Adrenal gland (tissue), 12 donors: Measurements from ENCODE around the gene TNS1. TPM values are rescaled to one million over a fixed set of nuclear protein-coding genes. Genes with fewer than 3 reads are reported as not detected.

Experiments used
- DNase-seq, 7 donors: peaks; one replicate each; pipeline ENCODE4 v3.0.0-alpha.2; 2019 to 2020
- H3K27ac ChIP-seq, 5 donors: fragments of 200-600 bp; sonication (generic) in 4 of 5; 1 replicate in 3 of 5; 2 replicates in 2 of 5; pipeline versions ENCODE4 v1.5.1 to v1.8.0; 2016 to 2020; ENCODE audit warnings: mild to moderate bottlenecking in 1 of 5
- H3K27me3 ChIP-seq: fragments of 200-600 bp; 2 replicates; pipeline ENCODE4 v1.8.0; 2021
- H3K36me3 ChIP-seq, 2 donors: fragments of 200-600 bp; replicated peaks in 1 of 2; 1 replicate in 1 of 2; 2 replicates in 1 of 2; pipeline versions ENCODE4 v1.5.1 to v1.8.0; 2018 to 2022
- H3K4me1 ChIP-seq, 2 donors: fragments of 200-600 bp; replicated peaks in 1 of 2; 1 replicate in 1 of 2; 2 replicates in 1 of 2; pipeline versions ENCODE4 v1.5.1 to v1.8.0; 2018 to 2021
- H3K4me3 ChIP-seq, 4 donors: fragments of 200-600 bp; sonication (generic) in 3 of 4; one replicate each; pipeline ENCODE4 v1.5.1; 2016 to 2018
- H3K9me3 ChIP-seq, 3 donors: fragments of 200-600 bp; sonication (generic) in 1 of 3; replicated peaks in 1 of 3; 1 replicate in 2 of 3; 2 replicates in 1 of 3; pipeline versions ENCODE4 v1.5.1 to v1.8.0; 2016 to 2021
- POLR2A ChIP-seq, 2 donors: fragments of 450-650 bp; IDR thresholded peaks; one replicate each; pipeline ENCODE4 v1.6.1; 2017; ENCODE audit warnings: antibody characterized with exemption in 2 of 2, mild to moderate bottlenecking in 2 of 2, moderate library complexity in 1 of 2
- WGBS, 4 donors: extraction: QIAGEN DNeasy Blood & Tissue Kit in 2 of 4; methylation state at CpG; one replicate each; pipeline versions ENCODE4 v1.1.5 to v1.1.7; 2013 to 2017; 5-methylcytosine and 5-hydroxymethylcytosine counted together
- intact Hi-C, 2 donors: fragments of 100-400 bp; cut with DNase I; formaldehyde crosslinking; loops; one replicate each; pipeline versions ENCODE4 v1.14.1 to v1.15.0; 2022 to 2023
- polyA plus RNA-seq, 3 donors: library from polyadenylated mRNA; stranded (reverse); fragments of 200-250 nt in 2 of 3; fragments of 350-450 nt in 1 of 3; fragmentation: Illumina TruSeq in 1 of 3; extraction: RNeasy Lipid Tissue Mini Kit (QIAGEN cat#74804) in 1 of 3; gene quantifications; one replicate each; pipeline ENCODE4 v1.2.3, GENCODE V29; 2013 to 2014
- total RNA-seq, 9 donors: library from RNA; depleted of rRNA in 4 of 9; stranded (reverse); fragments of >200 nt in 4 of 9; fragments of 120-200 nt in 1 of 9; fragmentation: NEBNext Ultra II Directional in 1 of 9; extraction: Animal tissue kit (Norgen Biotek cat#: 25700) in 1 of 9; gene quantifications; one replicate each; pipeline versions ENCODE4 v1.1.0 to v1.2.4, GENCODE V29; 2013 to 2023
- TF ChIP-seq, protein P1 (sequence below), 6 experiments: fragments of 450-650 bp in 4 of 6; fragments of 200-600 bp in 2 of 6; sonication (generic) in 1 of 6; IDR thresholded peaks; 1 replicate in 5 of 6; 2 replicates in 1 of 6; pipeline versions ENCODE4 v1.5.1 to v1.8.0; 2016 to 2021; ENCODE audit warnings: antibody characterized with exemption in 6 of 6, mild to moderate bottlenecking in 2 of 6, moderate library complexity in 1 of 6
- donor health status: healthy with polysubstance abuse.
- donor health status: Bipolar disorder and iron deficiency.
- donor health status: DM: yes; HTN: yes; CAD: no.
- donor health status: DM: no; HTN: no; CAD: no.
- donor health status: DM: no; HTN: no; CAD: no.
- donor health status: DM: yes; HTN: yes; CAD: no.

Gene TNS1
- total and polyA plus RNA-seq, 12 donors, result 34.1 to 341 (median 252) TPM

DNA sequence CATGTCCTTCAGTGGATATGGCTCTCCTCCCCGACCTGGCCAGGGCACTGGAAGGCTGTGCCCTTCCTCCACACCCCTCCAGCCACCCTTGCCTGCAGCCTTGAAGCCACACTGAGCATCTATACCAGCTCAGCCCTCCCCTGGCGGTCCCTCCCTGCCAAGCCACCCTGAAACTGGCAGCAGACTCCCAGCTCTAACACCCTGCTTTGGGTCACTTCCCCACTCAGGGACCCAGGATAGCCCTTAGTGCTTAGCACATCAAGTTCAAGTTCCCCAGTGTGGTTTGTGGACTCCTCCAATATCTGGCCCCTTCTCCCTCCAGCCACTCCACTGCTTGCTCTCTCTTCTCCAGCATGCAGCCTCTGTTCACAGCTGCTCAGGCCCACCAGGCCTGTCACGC lies 89.4 kb downstream of the TNS1 start:
- TF ChIP-seq, protein P1, sequence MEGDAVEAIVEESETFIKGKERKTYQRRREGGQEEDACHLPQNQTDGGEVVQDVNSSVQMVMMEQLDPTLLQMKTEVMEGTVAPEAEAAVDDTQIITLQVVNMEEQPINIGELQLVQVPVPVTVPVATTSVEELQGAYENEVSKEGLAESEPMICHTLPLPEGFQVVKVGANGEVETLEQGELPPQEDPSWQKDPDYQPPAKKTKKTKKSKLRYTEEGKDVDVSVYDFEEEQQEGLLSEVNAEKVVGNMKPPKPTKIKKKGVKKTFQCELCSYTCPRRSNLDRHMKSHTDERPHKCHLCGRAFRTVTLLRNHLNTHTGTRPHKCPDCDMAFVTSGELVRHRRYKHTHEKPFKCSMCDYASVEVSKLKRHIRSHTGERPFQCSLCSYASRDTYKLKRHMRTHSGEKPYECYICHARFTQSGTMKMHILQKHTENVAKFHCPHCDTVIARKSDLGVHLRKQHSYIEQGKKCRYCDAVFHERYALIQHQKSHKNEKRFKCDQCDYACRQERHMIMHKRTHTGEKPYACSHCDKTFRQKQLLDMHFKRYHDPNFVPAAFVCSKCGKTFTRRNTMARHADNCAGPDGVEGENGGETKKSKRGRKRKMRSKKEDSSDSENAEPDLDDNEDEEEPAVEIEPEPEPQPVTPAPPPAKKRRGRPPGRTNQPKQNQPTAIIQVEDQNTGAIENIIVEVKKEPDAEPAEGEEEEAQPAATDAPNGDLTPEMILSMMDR (IDR thresholded peaks at IDR 0.05), result peak in 4 of 6 experiments; percentile 16 to 50 (median 46)
- TF ChIP-seq POLR2A (IDR thresholded peaks at IDR 0.05), result no peak
- Histone ChIP-seq H3K27ac (peak overlapping the region in 4 of 5 donors; percentile 67 to 98 (median 86)), H3K4me1 (peaks cover 76 to 90% of the 10 kb centered on the region in 2 donors), H3K36me3 (peaks cover 0 to 12% of the 10 kb centered on the region in 2 donors), H3K4me3 (no peak overlapping the region), H3K9me3 (no peaks in the 10 kb centered on the region), H3K27me3 (no peaks in the 10 kb centered on the region)
- WGBS, 4 donors, result 40 to 51% (median 44%) methylated on average over 3 of the region's 3 CpGs
- intact Hi-C loops, result no loop called here
- peak in 2 of 7 donors; percentile 59 to 67 for DNase-seq

DNA sequence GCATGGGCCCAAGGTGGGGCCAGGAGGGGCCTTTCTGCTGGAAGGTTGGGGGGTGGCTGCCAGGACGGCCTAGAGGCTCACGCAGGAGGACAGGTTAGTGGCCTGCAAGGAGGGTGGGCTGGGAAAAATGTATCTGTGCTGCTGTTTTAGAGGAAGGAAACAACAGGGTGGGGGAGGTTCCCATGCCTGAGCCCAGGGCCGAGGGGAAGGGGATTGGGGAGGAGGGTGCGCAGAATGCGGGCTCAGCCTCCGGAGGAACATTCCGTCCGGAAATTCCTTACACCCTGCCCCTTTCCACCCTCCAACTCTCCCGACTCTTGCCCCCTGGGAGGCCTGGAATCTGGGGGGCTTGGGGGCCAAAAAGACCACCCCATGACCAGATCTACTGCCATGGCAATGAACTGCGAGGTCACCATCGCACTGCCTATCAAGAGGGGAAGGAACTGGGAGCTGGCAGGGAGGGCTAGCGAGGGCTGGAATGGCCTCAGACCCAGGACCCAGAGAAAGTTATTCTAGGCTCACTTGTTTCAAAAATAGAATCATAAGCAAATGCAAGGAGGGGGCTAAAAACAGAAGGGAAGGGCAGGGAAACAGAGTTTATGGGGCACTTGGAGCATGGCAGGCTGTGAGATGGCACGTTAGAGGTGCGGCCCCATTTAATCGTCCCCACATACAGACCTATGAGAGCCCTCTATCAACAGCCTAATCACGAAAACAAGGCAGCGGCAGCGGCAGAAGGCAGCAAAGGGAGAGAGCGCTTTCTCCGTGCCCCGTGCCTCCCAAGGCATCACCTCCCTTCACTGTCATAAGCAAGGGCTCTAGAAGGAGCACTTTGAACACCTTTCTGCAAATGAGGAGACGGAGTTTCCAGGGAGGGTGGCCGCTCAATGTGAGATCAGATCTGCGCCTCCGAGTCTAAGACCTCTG lies 90.4 kb downstream of the TNS1 start:
- Histone ChIP-seq H3K9me3 (no peaks in the 10 kb centered on the region), H3K27me3 (no peaks in the 10 kb centered on the region), H3K4me3 (no peak overlapping the region), H3K27ac (peak overlapping the region; percentile 62 to 98 (median 76)), H3K4me1 (peaks cover 76 to 93% of the 10 kb centered on the region in 2 donors), H3K36me3 (peaks cover 0 to 11% of the 10 kb centered on the region in 2 donors)
- no peak for DNase-seq
- TF ChIP-seq, protein P1 (IDR thresholded peaks at IDR 0.05), result no peak
- TF ChIP-seq POLR2A (IDR thresholded peaks at IDR 0.05), result no peak
- intact Hi-C loops, result no loop called here
- 32 to 64% (median 52%) methylated on average over 22 to 25 of the region's 25 CpGs for WGBS, 4 donors

- no peaks in the 10 kb centered on the region for H3K9me3 ChIP-seq
- no peak overlapping the region for H3K4me3 ChIP-seq
- no peaks in the 10 kb centered on the region for H3K27me3 ChIP-seq
- DNase-seq, result peak in 6 of 7 donors; percentile 63 to 84 (median 76)
- H3K27ac ChIP-seq, result peak overlapping the region; percentile 62 to 98 (median 76)
- WGBS, 4 donors, result 38 to 49% (median 43%) methylated on average over 6 to 9 of the region's 9 CpGs
- H3K4me1 ChIP-seq, result peaks cover 76 to 93% of the 10 kb centered on the region in 2 donors
- TF ChIP-seq, protein P1 (IDR thresholded peaks at IDR 0.05), result no peak
- peak in 1 of 2 donors; percentile 27 for TF ChIP-seq POLR2A (IDR thresholded peaks at IDR 0.05)
- H3K36me3 ChIP-seq, result peaks cover 0 to 11% of the 10 kb centered on the region in 2 donors
- intact Hi-C loops, result no loop called here
These were observed 91.3 kb downstream of the TNS1 start for GRCh38 chr2:217911283-217912097.

GRCh38 chr2:217910875-217911212 lies 92.0 kb downstream of the TNS1 start:
- H3K27ac ChIP-seq, result peak overlapping the region; percentile 62 to 98 (median 76)
- H3K27me3 ChIP-seq, result no peaks in the 10 kb centered on the region
- intact Hi-C loops, result no loop called here
- no peaks in the 10 kb centered on the region for H3K9me3 ChIP-seq
- TF ChIP-seq, protein P1 (IDR thresholded peaks at IDR 0.05), result no peak
- TF ChIP-seq POLR2A (IDR thresholded peaks at IDR 0.05), result no peak
- peaks cover 0 to 15% of the 10 kb centered on the region in 2 donors for H3K36me3 ChIP-seq
- no peak overlapping the region for H3K4me3 ChIP-seq
- peaks cover 78 to 93% of the 10 kb centered on the region in 2 donors for H3K4me1 ChIP-seq
- no peak for DNase-seq
